SK-N-SH (cell line): ENCODE data around the gene RNF214. TPM values are rescaled to one million over a fixed set of nuclear protein-coding genes. Genes with fewer than 3 reads are reported as not detected.
"Not testable (repeated sequence)": the region's sequence is repeated elsewhere in the genome, so short reads cannot be mapped to it uniquely, and the experiment has no call there.

Experiments used
- CTCF ChIA-PET: fragments of 300-600, 350-600 bp; formaldehyde crosslinking; extraction: SDS; loops from one replicate; lab custom pipeline; 2021; lab: Yijun Ruan, JAX
- POLR2A ChIA-PET: fragments of 350-600 bp; sonication (Branson Sonifier 250); formaldehyde crosslinking; extraction: SDS; loops from one replicate; lab custom pipeline; 2020; ENCODE audit warnings: antibody characterized with exemption, inconsistent platforms; lab: Yijun Ruan, JAX
- DNase-seq: peaks from one replicate; pipeline ENCODE4 v3.0.0; 2012
- H2AFZ ChIP-seq: fragments of 200-600 bp; sonication (generic); 2 replicates; pipeline ENCODE4 v1.8.1; 2016; ENCODE audit warnings: antibody characterized with exemption, mild to moderate bottlenecking, low read depth
- H3F3A ChIP-seq: fragments of 200-600 bp; sonication (generic); replicated peaks from 2 replicates; pipeline ENCODE3; 2016; ENCODE audit warnings: antibody characterized with exemption, mild to moderate bottlenecking; ENCODE audit not compliant: insufficient read depth
- H3K27ac ChIP-seq, 2 experiments: fragments of 200-500 bp in 1 of 2; fragments of 200-600 bp in 1 of 2; sonication (Bioruptor generic) in 1 of 2; sonication (generic), shearing (Covaris generic) in 1 of 2; 2 replicates each; pipeline versions ENCODE4 v1.5.1 to v1.6.1; 2014 to 2016; ENCODE audit warnings: low read depth in 2 of 2, inconsistent platforms in 1 of 2, low read length in 1 of 2, mild to moderate bottlenecking in 1 of 2, mixed read lengths in 1 of 2
- H3K27me3 ChIP-seq: fragments of 200-600 bp; sonication (generic), shearing (Covaris generic); 2 replicates; pipeline ENCODE4 v1.6.1; 2016; ENCODE audit warnings: mixed run types; ENCODE audit not compliant: insufficient read depth
- H3K36me3 ChIP-seq, 2 experiments: fragments of 200-500 bp in 1 of 2; fragments of 200-600 bp in 1 of 2; sonication (Bioruptor generic) in 1 of 2; sonication (generic) in 1 of 2; replicated peaks in 1 of 2; 2 replicates each; pipeline versions ENCODE3 to v1.5.1; 2014 to 2016; ENCODE audit warnings: low read length in 1 of 2, mild to moderate bottlenecking in 1 of 2; ENCODE audit not compliant: insufficient read depth in 2 of 2, control insufficient read depth in 1 of 2
- H3K4me1 ChIP-seq, 2 experiments: fragments of 200-500 bp in 1 of 2; fragments of 200-600 bp in 1 of 2; sonication (Bioruptor generic) in 1 of 2; sonication (generic), shearing (Covaris generic) in 1 of 2; 2 replicates each; pipeline versions ENCODE4 v1.5.1 to v1.6.1; 2014 to 2016; ENCODE audit warnings: low read depth in 1 of 2, low read length in 1 of 2, mixed run types in 1 of 2; ENCODE audit not compliant: insufficient read depth in 2 of 2, control insufficient read depth in 1 of 2
- H3K4me2 ChIP-seq: fragments of 200-600 bp; sonication (generic), shearing (Covaris generic); 2 replicates; pipeline ENCODE4 v1.6.1; 2017; ENCODE audit warnings: mixed run types
- H3K4me3 ChIP-seq, 2 experiments: fragments of 200-500 bp in 1 of 2; fragments of 200-600 bp in 1 of 2; sonication (Bioruptor generic) in 1 of 2; sonication (generic), shearing (Covaris generic) in 1 of 2; 2 replicates each; pipeline versions ENCODE4 v1.5.1 to v1.8.1; 2014 to 2016; ENCODE audit warnings: low read depth in 2 of 2, inconsistent platforms in 1 of 2, low read length in 1 of 2, mild to moderate bottlenecking in 1 of 2, mixed read lengths in 1 of 2, moderate library complexity in 1 of 2
- H3K79me2 ChIP-seq: fragments of 200-600 bp; sonication (generic); 2 replicates; pipeline ENCODE4 v1.8.1; 2017; ENCODE audit warnings: mild to moderate bottlenecking; ENCODE audit not compliant: insufficient read depth
- H3K9ac ChIP-seq: fragments of 200-600 bp; sonication (generic); 2 replicates; pipeline ENCODE4 v1.6.1; 2017; ENCODE audit warnings: mixed run types
- H3K9me2 ChIP-seq: fragments of 200-600 bp; sonication (generic); 2 replicates; pipeline ENCODE4 v1.6.1; 2017; ENCODE audit warnings: mixed run types
- H3K9me3 ChIP-seq: fragments of 200-600 bp; sonication (generic); 2 replicates; pipeline ENCODE4 v1.6.1; 2017; ENCODE audit warnings: mixed run types, mild to moderate bottlenecking, moderate library complexity
- H4K20me1 ChIP-seq: fragments of 200-600 bp; sonication (generic); 2 replicates; pipeline ENCODE4 v1.6.1; 2017; ENCODE audit warnings: mild to moderate bottlenecking, mixed run types; ENCODE audit not compliant: insufficient read depth
- ELF1 ChIP-seq: IDR thresholded peaks from 2 replicates; pipeline ENCODE4 v1.4.0; 2012
- EZH2phosphoT487 ChIP-seq: fragments of 200-600 bp; sonication (generic); IDR thresholded peaks from 2 replicates; pipeline ENCODE4 v1.6.1; 2017; ENCODE audit warnings: low read depth, mixed run types, mild to moderate bottlenecking, antibody characterized with exemption, moderate library complexity, borderline replicate concordance
- MXI1 ChIP-seq: IDR thresholded peaks from 2 replicates; pipeline ENCODE4 v1.6.1; 2012; ENCODE audit warnings: mild to moderate bottlenecking, low read depth, low read length, improper control_type of control experiment
- NFIC ChIP-seq: IDR thresholded peaks from 2 replicates; pipeline ENCODE4 v1.4.0; 2012; ENCODE audit warnings: borderline replicate concordance
- RAD21 ChIP-seq: IDR thresholded peaks from 2 replicates; pipeline ENCODE4 v1.6.1; 2012; ENCODE audit warnings: mild to moderate bottlenecking, low read length
- RCOR1 ChIP-seq: fragments of 150-350 bp; IDR thresholded peaks from 2 replicates; pipeline ENCODE4 v1.6.1; 2017; ENCODE audit warnings: antibody characterized with exemption, low read length
- RFX5 ChIP-seq: IDR thresholded peaks from 2 replicates; pipeline ENCODE4 v1.6.1; 2012; ENCODE audit warnings: mild to moderate bottlenecking, improper control_type of control experiment, low read length
- TCF12 ChIP-seq: IDR thresholded peaks from 2 replicates; pipeline ENCODE4 v1.4.0; 2012
- WGBS: methylation state at CpG from one replicate; pipeline ENCODE4 v1.1.6; 2017; ENCODE audit warnings: low lambda C conversion rate; 5-methylcytosine and 5-hydroxymethylcytosine counted together
- polyA plus RNA-seq, 3 experiments: library from polyadenylated mRNA; depleted of rRNA; stranded (reverse); fragments of >200 nt; gene quantifications; 2 replicates each; pipeline ENCODE4 v1.2.3, GENCODE V29; 2012
- TF ChIP-seq, protein P1 (sequence below): IDR thresholded peaks from 2 replicates; pipeline ENCODE4 v1.4.0; 2012; ENCODE audit warnings: low read depth, borderline replicate concordance
- TF ChIP-seq, protein P2 (sequence below): IDR thresholded peaks from 2 replicates; pipeline ENCODE4 v1.6.1; 2012; ENCODE audit warnings: mild to moderate bottlenecking, low read depth, low read length, moderate library complexity
- TF ChIP-seq, protein P3 (sequence below): IDR thresholded peaks from 2 replicates; pipeline ENCODE4 v1.4.0; 2012; ENCODE audit warnings: low read depth, borderline replicate concordance

RNF214 gene
- polyA plus RNA-seq, 1 of the 3 experiments (the other 2 are of a cell fraction), result 15.4 TPM

DNA sequence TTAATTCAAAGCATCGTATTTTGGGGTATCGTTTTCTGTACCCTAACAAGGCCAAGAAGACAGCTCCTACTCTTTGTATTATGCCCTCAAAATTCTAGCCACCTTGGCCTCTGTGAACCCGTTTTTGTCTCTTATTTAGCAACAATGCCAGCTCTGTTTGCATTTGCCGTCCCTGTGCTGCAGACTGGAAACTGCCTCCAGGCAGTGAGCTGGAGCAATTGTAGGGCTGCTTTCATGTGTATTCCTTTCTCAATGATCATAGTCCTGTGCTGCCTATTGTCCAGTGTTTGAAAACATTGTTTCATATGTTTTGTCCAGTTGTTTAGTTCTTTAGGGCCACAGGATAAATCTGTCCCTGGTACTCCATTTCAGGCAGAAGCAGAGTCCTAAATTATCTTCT lies 38.7 kb downstream of the RNF214 start:
- CTCF ChIA-PET, result interaction anchor here (1.4 kb wide), 1 partner anchor 9 kb away, joined by 5 read pairs; no protein-coding TSS in a partner anchor
- H3K27me3 ChIP-seq, result no peaks in the 10 kb centered on the region

DNA sequence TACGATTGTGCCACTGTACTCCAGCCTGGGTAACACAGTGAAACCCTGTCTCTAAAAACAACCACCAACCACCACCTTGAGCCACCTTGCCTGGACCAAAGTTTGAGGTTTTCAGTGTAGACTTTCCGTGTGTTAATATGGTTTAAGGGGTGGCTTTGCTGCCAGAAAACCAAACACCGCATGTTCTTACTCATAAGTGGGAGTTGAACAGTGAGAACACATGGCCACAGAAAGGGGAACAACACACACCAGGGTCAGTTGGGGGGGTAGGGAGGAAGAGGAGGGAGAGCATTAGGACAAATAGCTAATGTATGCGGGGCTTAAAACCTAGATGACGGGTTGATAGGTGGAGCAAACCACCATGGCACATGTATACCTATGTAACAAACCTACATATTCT lies 39.7 kb downstream of the RNF214 start:
- Histone ChIP-seq H3K36me3 (peaks cover 0 to 15% of the 10 kb centered on the region in 2 experiments), H3F3A (peaks cover 35% of the 10 kb centered on the region)
- CTCF ChIA-PET, result interaction anchor here (1.4 kb wide), 1 partner anchor 10 kb away, joined by 5 read pairs; no protein-coding TSS in a partner anchor
- H2AFZ ChIP-seq, H3K4me3 ChIP-seq, H3K9me3 ChIP-seq, POLR2A ChIA-PET, H3K9me2 ChIP-seq, H3K27ac ChIP-seq, H3K9ac ChIP-seq, H3K79me2 ChIP-seq, H3K27me3 ChIP-seq, H3K4me2 ChIP-seq, H4K20me1 ChIP-seq, H3K4me1 ChIP-seq, DNase-seq: not testable (repeated sequence)
- WGBS, result 98% methylated on average over 5 of the region's 5 CpGs

More for the DNA sequence above, 38.7 kb downstream of the RNF214 start:
- POLR2A ChIA-PET, result no interaction called here
- Histone ChIP-seq H3K4me1 (0 out of 4 replicates have a peak, but pooled peaks cover 0 to 4% of the 10 kb centered on the region in 2 experiments), H3K27ac (no peak overlapping the region), H3K4me3 (no peak overlapping the region), H3K9ac (no peak overlapping the region), H2AFZ (no peak overlapping the region), H3K79me2 (peaks cover 6% of the 10 kb centered on the region; the same call in 1 of the 2 replicates), H3K4me2 (no peak overlapping the region), H3K36me3 (peaks cover 0 to 16% of the 10 kb centered on the region in 2 experiments), H4K20me1 (no peaks in the 10 kb centered on the region), H3K9me3 (peaks cover 3% of the 10 kb centered on the region; the same call in 1 of the 2 replicates), H3F3A (peaks cover 31% of the 10 kb centered on the region), H3K9me2 (no peaks in the 10 kb centered on the region)
- TF ChIP-seq, protein P1, sequence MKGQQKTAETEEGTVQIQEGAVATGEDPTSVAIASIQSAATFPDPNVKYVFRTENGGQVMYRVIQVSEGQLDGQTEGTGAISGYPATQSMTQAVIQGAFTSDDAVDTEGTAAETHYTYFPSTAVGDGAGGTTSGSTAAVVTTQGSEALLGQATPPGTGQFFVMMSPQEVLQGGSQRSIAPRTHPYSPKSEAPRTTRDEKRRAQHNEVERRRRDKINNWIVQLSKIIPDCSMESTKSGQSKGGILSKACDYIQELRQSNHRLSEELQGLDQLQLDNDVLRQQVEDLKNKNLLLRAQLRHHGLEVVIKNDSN, result no peak
- TF ChIP-seq, protein P2, sequence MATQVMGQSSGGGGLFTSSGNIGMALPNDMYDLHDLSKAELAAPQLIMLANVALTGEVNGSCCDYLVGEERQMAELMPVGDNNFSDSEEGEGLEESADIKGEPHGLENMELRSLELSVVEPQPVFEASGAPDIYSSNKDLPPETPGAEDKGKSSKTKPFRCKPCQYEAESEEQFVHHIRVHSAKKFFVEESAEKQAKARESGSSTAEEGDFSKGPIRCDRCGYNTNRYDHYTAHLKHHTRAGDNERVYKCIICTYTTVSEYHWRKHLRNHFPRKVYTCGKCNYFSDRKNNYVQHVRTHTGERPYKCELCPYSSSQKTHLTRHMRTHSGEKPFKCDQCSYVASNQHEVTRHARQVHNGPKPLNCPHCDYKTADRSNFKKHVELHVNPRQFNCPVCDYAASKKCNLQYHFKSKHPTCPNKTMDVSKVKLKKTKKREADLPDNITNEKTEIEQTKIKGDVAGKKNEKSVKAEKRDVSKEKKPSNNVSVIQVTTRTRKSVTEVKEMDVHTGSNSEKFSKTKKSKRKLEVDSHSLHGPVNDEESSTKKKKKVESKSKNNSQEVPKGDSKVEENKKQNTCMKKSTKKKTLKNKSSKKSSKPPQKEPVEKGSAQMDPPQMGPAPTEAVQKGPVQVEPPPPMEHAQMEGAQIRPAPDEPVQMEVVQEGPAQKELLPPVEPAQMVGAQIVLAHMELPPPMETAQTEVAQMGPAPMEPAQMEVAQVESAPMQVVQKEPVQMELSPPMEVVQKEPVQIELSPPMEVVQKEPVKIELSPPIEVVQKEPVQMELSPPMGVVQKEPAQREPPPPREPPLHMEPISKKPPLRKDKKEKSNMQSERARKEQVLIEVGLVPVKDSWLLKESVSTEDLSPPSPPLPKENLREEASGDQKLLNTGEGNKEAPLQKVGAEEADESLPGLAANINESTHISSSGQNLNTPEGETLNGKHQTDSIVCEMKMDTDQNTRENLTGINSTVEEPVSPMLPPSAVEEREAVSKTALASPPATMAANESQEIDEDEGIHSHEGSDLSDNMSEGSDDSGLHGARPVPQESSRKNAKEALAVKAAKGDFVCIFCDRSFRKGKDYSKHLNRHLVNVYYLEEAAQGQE, result no peak
- no peak for TF ChIP-seq NFIC
- TF ChIP-seq, protein P3, sequence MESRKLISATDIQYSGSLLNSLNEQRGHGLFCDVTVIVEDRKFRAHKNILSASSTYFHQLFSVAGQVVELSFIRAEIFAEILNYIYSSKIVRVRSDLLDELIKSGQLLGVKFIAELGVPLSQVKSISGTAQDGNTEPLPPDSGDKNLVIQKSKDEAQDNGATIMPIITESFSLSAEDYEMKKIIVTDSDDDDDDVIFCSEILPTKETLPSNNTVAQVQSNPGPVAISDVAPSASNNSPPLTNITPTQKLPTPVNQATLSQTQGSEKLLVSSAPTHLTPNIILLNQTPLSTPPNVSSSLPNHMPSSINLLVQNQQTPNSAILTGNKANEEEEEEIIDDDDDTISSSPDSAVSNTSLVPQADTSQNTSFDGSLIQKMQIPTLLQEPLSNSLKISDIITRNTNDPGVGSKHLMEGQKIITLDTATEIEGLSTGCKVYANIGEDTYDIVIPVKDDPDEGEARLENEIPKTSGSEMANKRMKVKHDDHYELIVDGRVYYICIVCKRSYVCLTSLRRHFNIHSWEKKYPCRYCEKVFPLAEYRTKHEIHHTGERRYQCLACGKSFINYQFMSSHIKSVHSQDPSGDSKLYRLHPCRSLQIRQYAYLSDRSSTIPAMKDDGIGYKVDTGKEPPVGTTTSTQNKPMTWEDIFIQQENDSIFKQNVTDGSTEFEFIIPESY, result no peak
- no peak for TF ChIP-seq RFX5
- no peak for TF ChIP-seq MXI1
- no peak for TF ChIP-seq RAD21
- TF ChIP-seq ELF1, result no peak
- TF ChIP-seq TCF12, result no peak
- no peak for TF ChIP-seq EZH2phosphoT487
- TF ChIP-seq RCOR1, result no peak
- WGBS, result 94% methylated on average over 4 of the region's 4 CpGs
- DNase-seq, result no peak
